Umbilical cord (tissue), 2 donors: Measurements from ENCODE around the gene PDE4DIP. TPM values are rescaled to one million over a fixed set of nuclear protein-coding genes. Genes with fewer than 3 reads are reported as not detected.
"Not testable (repeated sequence)": the region's sequence is repeated elsewhere in the genome, so short reads cannot be mapped to it uniquely, and the experiment has no call there.

Experiments used
- DNase-seq: peaks from one replicate; pipeline ENCODE4 v3.0.0-alpha.2; 2015; ENCODE audit warnings: low spot score
- total RNA-seq: library from RNA; depleted of rRNA; stranded (reverse); fragments of >200 nt; gene quantifications from one replicate; pipeline ENCODE4 v1.2.3, GENCODE V29; 2014; ENCODE audit warnings: low replicate concordance; ENCODE audit not compliant: insufficient read depth

Gene PDE4DIP
- total RNA-seq, 1 donor from 2014 or later, result 147 TPM

DNA sequence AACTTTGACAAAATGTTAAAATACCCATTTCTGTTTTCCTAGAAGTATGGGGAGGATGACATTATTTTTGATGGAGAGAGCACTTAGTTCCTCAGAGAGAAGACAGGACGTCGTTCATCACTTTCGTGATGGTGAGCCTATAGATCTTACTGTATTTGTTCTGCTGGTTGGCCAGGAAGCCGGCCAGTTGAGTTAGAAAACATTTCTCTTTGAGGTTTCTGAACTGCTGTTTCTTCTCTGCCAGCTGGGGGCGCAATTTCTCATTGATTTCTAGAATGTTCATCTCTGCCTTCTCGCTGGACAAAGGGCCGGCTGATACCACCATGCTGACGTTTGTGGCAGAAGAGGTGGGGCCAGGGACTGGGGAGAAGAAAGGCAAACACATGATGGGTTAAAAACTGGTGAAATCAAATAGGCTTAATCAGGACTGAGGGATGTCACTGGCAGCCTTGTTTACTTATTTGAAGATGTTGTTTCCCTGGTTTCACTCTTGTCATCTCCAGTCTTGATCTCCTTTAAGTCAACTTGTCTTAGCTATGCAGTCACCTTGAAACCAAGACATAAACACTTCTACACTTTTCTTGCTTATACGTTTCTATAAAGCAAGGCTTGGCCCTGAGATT lies 231.4 kb downstream of the PDE4DIP start:
- DNase-seq, result not testable (repeated sequence)

Other genes with a start within 250 kb of the PDE4DIP start
- gene NBPF14, start 248.4 kb upstream of the PDE4DIP start, total RNA-seq, result 31.5 TPM
- gene NUDT4B, start 95.7 kb upstream of the PDE4DIP start, total RNA-seq, result 25.3 TPM